Thyroid gland (tissue), 4 donors: ENCODE data around the gene PLCD1.

Source experiments
- POLR2A ChIP-seq, 2 donors: fragments of 450-650 bp; IDR thresholded peaks; one replicate each; pipeline ENCODE4 v1.6.1; 2017; ENCODE audit warnings: antibody characterized with exemption in 2 of 2, mild to moderate bottlenecking in 2 of 2, moderate library complexity in 1 of 2
- TF ChIP-seq, protein P1 (sequence below), 6 experiments: fragments of 200-600 bp in 3 of 6; fragments of 450-650 bp in 3 of 6; sonication (generic) in 3 of 6; IDR thresholded peaks; one replicate each; pipeline ENCODE4 v1.5.1; 2016 to 2019; ENCODE audit warnings: antibody characterized with exemption in 6 of 6, mild to moderate bottlenecking in 2 of 6, inconsistent platforms in 1 of 6, moderate library complexity in 1 of 6

- TF ChIP-seq, protein P1, sequence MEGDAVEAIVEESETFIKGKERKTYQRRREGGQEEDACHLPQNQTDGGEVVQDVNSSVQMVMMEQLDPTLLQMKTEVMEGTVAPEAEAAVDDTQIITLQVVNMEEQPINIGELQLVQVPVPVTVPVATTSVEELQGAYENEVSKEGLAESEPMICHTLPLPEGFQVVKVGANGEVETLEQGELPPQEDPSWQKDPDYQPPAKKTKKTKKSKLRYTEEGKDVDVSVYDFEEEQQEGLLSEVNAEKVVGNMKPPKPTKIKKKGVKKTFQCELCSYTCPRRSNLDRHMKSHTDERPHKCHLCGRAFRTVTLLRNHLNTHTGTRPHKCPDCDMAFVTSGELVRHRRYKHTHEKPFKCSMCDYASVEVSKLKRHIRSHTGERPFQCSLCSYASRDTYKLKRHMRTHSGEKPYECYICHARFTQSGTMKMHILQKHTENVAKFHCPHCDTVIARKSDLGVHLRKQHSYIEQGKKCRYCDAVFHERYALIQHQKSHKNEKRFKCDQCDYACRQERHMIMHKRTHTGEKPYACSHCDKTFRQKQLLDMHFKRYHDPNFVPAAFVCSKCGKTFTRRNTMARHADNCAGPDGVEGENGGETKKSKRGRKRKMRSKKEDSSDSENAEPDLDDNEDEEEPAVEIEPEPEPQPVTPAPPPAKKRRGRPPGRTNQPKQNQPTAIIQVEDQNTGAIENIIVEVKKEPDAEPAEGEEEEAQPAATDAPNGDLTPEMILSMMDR (IDR thresholded peaks at IDR 0.05), result no peak
- TF ChIP-seq POLR2A (IDR thresholded peaks at IDR 0.05), result no peak
These were observed 33.5 kb downstream of the PLCD1 start for GRCh38 chr3:37995652-37996641.
